IMR-90 (cell line): ENCODE measurements around the gene DENND1C. TPM values are rescaled to one million over a fixed set of nuclear protein-coding genes. Genes with fewer than 3 reads are reported as not detected.

ENCODE experiments used
- ATAC-seq: fragments of 200-7000 bp; cut with Tn5 transposase; 2 replicates; pipeline ENCODE4 v1.9.1; 2020; ENCODE audit warnings: low read depth, mild to moderate bottlenecking, moderate library complexity
- BruUV-seq: library from RNA; stranded (reverse); fragments of 400-500 nt; replicated peaks from 2 replicates; lab custom pipeline; 2021; lab: Mats Ljungman, UMichigan
- CTCF ChIA-PET: fragments of 300-600 bp; formaldehyde crosslinking; extraction: SDS; loops from one replicate; lab custom pipeline; 2021; ENCODE audit warnings: antibody characterized with exemption; lab: Yijun Ruan, JAX
- POLR2A ChIA-PET: fragments of 300-600 bp; sonication (Branson Sonifier 250); formaldehyde crosslinking; loops from one replicate; lab custom pipeline; 2022; ENCODE audit warnings: antibody characterized with exemption; ENCODE audit not compliant: unreplicated experiment; lab: Charles Lee
- DNase-seq: peaks from one replicate; pipeline ENCODE4 v3.0.0; 2013
- H2AFZ ChIP-seq: replicated peaks from 2 replicates; pipeline ENCODE3; 2013; ENCODE audit warnings: low read length, mild to moderate bottlenecking; ENCODE audit not compliant: poor library complexity
- H2AK5ac ChIP-seq: 2 replicates; pipeline ENCODE4 v1.6.1; 2013; ENCODE audit warnings: low read depth, low read length, inconsistent platforms
- H2AK9ac ChIP-seq: replicated peaks from 2 replicates; pipeline ENCODE3; 2013; ENCODE audit warnings: mild to moderate bottlenecking, low read depth, low read length, moderate library complexity; ENCODE audit not compliant: poor library complexity
- H2BK120ac ChIP-seq: 2 replicates; pipeline ENCODE4 v1.6.1; 2013; ENCODE audit warnings: low read depth, low read length, inconsistent platforms
- H2BK15ac ChIP-seq: 3 replicates; pipeline ENCODE4 v1.6.1; 2013; ENCODE audit warnings: low read depth, low read length, inconsistent platforms
- H2BK20ac ChIP-seq: 2 replicates; pipeline ENCODE4 v1.6.1; 2013; ENCODE audit warnings: low read depth, mild to moderate bottlenecking, inconsistent platforms, low read length, moderate library complexity
- H2BK5ac ChIP-seq: 2 replicates; pipeline ENCODE4 v1.6.1; 2013; ENCODE audit warnings: mild to moderate bottlenecking, low read depth, low read length, inconsistent platforms; ENCODE audit not compliant: poor library complexity, severe bottlenecking
- H3K14ac ChIP-seq: replicated peaks from 2 replicates; pipeline ENCODE4 v1.6.1; 2013; ENCODE audit warnings: low read depth, low read length, inconsistent platforms
- H3K18ac ChIP-seq: 2 replicates; pipeline ENCODE4 v1.6.1; 2013; ENCODE audit warnings: low read depth, low read length, control low read depth
- H3K23ac ChIP-seq: 2 replicates; pipeline ENCODE4 v1.6.1; 2013; ENCODE audit warnings: low read depth, low read length, inconsistent platforms
- H3K27ac ChIP-seq: 2 replicates; pipeline ENCODE4 v1.5.1; 2013; ENCODE audit warnings: mild to moderate bottlenecking, control low read depth, low read length; ENCODE audit not compliant: insufficient read depth
- H3K27me3 ChIP-seq: 2 replicates; pipeline ENCODE4 v1.6.1; 2013; ENCODE audit warnings: low read length; ENCODE audit not compliant: control insufficient read depth, insufficient read depth
- H3K36me3 ChIP-seq: 2 replicates; pipeline ENCODE4 v1.6.1; 2013; ENCODE audit warnings: low read length, mixed read lengths; ENCODE audit not compliant: control insufficient read depth, insufficient read depth
- H3K4ac ChIP-seq: 2 replicates; pipeline ENCODE4 v1.6.1; 2013; ENCODE audit warnings: low read depth, low read length, inconsistent platforms
- H3K4me1 ChIP-seq: 2 replicates; pipeline ENCODE4 v1.6.1; 2013; ENCODE audit warnings: low read length, mixed read lengths; ENCODE audit not compliant: control insufficient read depth, insufficient read depth
- H3K4me2 ChIP-seq: 2 replicates; pipeline ENCODE4 v1.6.1; 2013; ENCODE audit warnings: low read depth, mild to moderate bottlenecking, control low read depth, low read length, moderate library complexity
- H3K4me3 ChIP-seq: 2 replicates; pipeline ENCODE4 v1.5.1; 2013; ENCODE audit warnings: low read depth, mild to moderate bottlenecking, control low read depth, low read length, moderate library complexity; ENCODE audit not compliant: insufficient read depth
- H3K56ac ChIP-seq: 2 replicates; pipeline ENCODE4 v1.6.1; 2013; ENCODE audit warnings: low read length, inconsistent platforms; ENCODE audit not compliant: insufficient read depth; ENCODE audit errors: extremely low read depth
- H3K79me1 ChIP-seq, 2 experiments: 2 replicates each; pipeline ENCODE4 v1.6.1; 2013; ENCODE audit warnings: low read length in 2 of 2, inconsistent platforms in 1 of 2, low read depth in 1 of 2
- H3K9ac ChIP-seq: 2 replicates; pipeline ENCODE4 v1.6.1; 2013; ENCODE audit warnings: low read depth, low read length, control low read depth
- H3K9me1 ChIP-seq: 2 replicates; pipeline ENCODE4 v1.6.1; 2013; ENCODE audit warnings: low read length, inconsistent platforms; ENCODE audit not compliant: insufficient read depth
- H3K9me3 ChIP-seq: 2 replicates; pipeline ENCODE4 v1.6.1; 2013; ENCODE audit warnings: low read length; ENCODE audit not compliant: control insufficient read depth, insufficient read depth
- H4K20me1 ChIP-seq: 2 replicates; pipeline ENCODE4 v1.6.1; 2013; ENCODE audit warnings: low read length, inconsistent platforms; ENCODE audit not compliant: insufficient read depth
- H4K5ac ChIP-seq: 2 replicates; pipeline ENCODE4 v1.6.1; 2013; ENCODE audit warnings: mild to moderate bottlenecking, low read depth, low read length, control low read depth
- H4K8ac ChIP-seq, 2 experiments: 2 replicates each; pipeline ENCODE4 v1.6.1; 2013; ENCODE audit warnings: low read depth in 2 of 2, low read length in 2 of 2, control low read depth in 1 of 2, inconsistent platforms in 1 of 2
- H4K91ac ChIP-seq: 2 replicates; pipeline ENCODE4 v1.6.1; 2013; ENCODE audit warnings: low read depth, low read length, inconsistent platforms; ENCODE audit not compliant: insufficient read depth
- NFE2L2 ChIP-seq: fragments of 150-350 bp; IDR thresholded peaks from 2 replicates; pipeline ENCODE4 v1.6.1; 2016; ENCODE audit warnings: low read depth, mild to moderate bottlenecking, low read length
- WGBS, 2 experiments: methylation state at CpG; one replicate each; pipeline versions ENCODE4 v1.1.5 to v1.1.7; 2013; ENCODE audit warnings: missing lambda C conversion rate in 2 of 2; ENCODE audit not compliant: insufficient read length in 1 of 2; ENCODE audit errors: extremely low coverage in 2 of 2; 5-methylcytosine and 5-hydroxymethylcytosine counted together
- dilution Hi-C: fragments of 300-500 bp; cut with HindIII; formaldehyde crosslinking; loops from one replicate; pipeline ENCODE4 v1.14.3; 2018; ENCODE audit warnings: low sequenced_read_pairs; ENCODE audit not compliant: unreplicated experiment
- in situ Hi-C: fragments of 300-500 bp; cut with MboI; formaldehyde crosslinking; loops from 3 replicates; pipeline ENCODE4 v1.14.3; 2019; ENCODE audit warnings: low sequenced_read_pairs, inconsistent platforms, mixed read lengths
- intact Hi-C: fragments of 100-400 bp; cut with micrococcal nuclease; formaldehyde crosslinking; loops from 2 replicates; pipeline ENCODE4 v1.10.0; 2022
- polyA plus RNA-seq, 3 experiments: library from polyadenylated mRNA; depleted of rRNA; stranded (reverse); fragments of >200 nt; gene quantifications; 2 replicates each; pipeline ENCODE4 v1.2.3, GENCODE V29; 2012; ENCODE audit warnings: low replicate concordance in 1 of 3
- total RNA-seq: library from RNA; depleted of rRNA; stranded (reverse); fragments of >200 nt; gene quantifications from 2 replicates; pipeline ENCODE4 v1.2.3, GENCODE V29; 2012

The DENND1C gene
- total and polyA plus RNA-seq, 2 of the 4 experiments (the other 2 are of a cell fraction) = not detected

DNA sequence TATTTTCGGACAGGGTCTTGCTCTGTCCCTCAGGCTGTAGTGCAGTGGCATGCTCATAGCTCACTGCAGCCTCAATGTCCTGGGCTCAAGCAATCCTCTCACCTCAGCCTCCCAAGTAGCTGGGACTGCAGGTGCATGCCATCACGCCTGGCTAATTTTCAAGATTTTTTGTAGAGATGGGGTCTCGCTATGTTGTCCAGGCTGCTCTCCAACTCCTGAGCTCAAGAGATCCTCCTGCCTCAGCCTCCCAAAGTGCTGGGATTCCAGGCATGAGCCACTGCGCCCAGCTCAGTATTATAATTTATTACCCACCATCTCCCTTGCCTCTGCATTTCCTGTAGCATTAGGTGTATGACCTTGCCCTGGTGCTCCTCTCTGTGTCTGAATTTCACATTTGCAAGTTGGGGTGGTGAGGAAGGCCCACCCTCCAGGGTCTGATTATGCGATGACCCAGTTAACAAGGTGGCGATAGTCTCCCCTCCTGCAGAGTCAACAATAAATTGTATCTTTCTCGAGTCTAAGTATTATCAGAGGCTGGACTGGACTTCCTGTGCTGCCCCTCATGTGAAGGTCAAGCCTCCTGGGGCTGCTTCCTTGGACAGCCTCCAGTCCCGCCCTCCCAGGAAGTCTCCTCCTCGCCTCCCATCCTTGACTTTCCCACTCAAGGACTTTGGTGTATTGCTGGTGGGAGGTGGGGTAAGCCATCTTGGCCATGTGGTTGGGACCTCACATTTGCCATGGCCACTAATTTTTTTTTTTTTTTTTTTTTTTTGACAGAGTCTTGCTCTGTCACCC lies 22.0 kb upstream of the DENND1C start:
- H3K27me3 ChIP-seq = peaks cover 23% of the 10 kb centered on the region
- in situ Hi-C loops = no loop called here
- no peak overlapping the region for H3K4me3 ChIP-seq
- no peaks in the 10 kb centered on the region for H3K79me1 ChIP-seq
- dilution Hi-C loops = no loop called here
- BruUV-seq = no TSS peak
- no peak overlapping the region for H2BK5ac ChIP-seq
- no peak overlapping the region for H3K4ac ChIP-seq
- no peak overlapping the region for H2AFZ ChIP-seq
- no peak overlapping the region for H4K5ac ChIP-seq
- intact Hi-C loops = no loop called here
- no peaks in the 10 kb centered on the region for H4K20me1 ChIP-seq
- H3K9me3 ChIP-seq = no peaks in the 10 kb centered on the region
- ATAC-seq = no peak
- no peak for DNase-seq
- H3K4me1 ChIP-seq = no peaks in the 10 kb centered on the region
- no peak overlapping the region for H2AK9ac ChIP-seq
- H3K9ac ChIP-seq = no peak overlapping the region
- no peak overlapping the region for H2BK20ac ChIP-seq
- H4K8ac ChIP-seq = no peak overlapping the region
- no peak for TF ChIP-seq NFE2L2
- ChIA-PET POLR2A (no interaction called here), CTCF (no interaction called here)
- no peak overlapping the region for H3K56ac ChIP-seq
- H2BK15ac ChIP-seq = no peak overlapping the region
- H2BK120ac ChIP-seq = no peak overlapping the region
- H3K9me1 ChIP-seq = no peaks in the 10 kb centered on the region
- H3K23ac ChIP-seq = no peak overlapping the region
- no peak overlapping the region for H4K91ac ChIP-seq
- H3K36me3 ChIP-seq = no peaks in the 10 kb centered on the region
- WGBS, 2 experiments = 82% methylated on average over 3 of the region's 9 CpGs; no CpG with 5 or more reads in 1 of the 2 experiments
- H3K27ac ChIP-seq = no peak overlapping the region
- no peak overlapping the region for H3K14ac ChIP-seq
- no peak overlapping the region for H3K4me2 ChIP-seq
- H2AK5ac ChIP-seq = no peak overlapping the region
- no peak overlapping the region for H3K18ac ChIP-seq
